Liver (tissue), 9 donors: ENCODE measurements around the gene CLBA1. TPM values are rescaled to one million over a fixed set of nuclear protein-coding genes. Genes with fewer than 3 reads are reported as not detected.

Source experiments
- DNase-seq: peaks from one replicate; pipeline ENCODE4 v3.0.0-alpha.2; 2017; ENCODE audit warnings: low spot score
- H3K27ac ChIP-seq, 2 donors: one replicate each; pipeline ENCODE4 v1.7.0; 2013; ENCODE audit warnings: inconsistent platforms in 2 of 2, low read length in 2 of 2, control low read depth in 1 of 2, low read depth in 1 of 2, mild to moderate bottlenecking in 1 of 2
- H3K27me3 ChIP-seq, 4 donors: one replicate each; pipeline versions ENCODE4 v1.6.1 to v1.7.0; 2013; ENCODE audit warnings: low read length in 3 of 4, inconsistent platforms in 1 of 4, mild to moderate bottlenecking in 1 of 4, moderate library complexity in 1 of 4; ENCODE audit not compliant: control insufficient read depth in 4 of 4, insufficient read depth in 4 of 4
- H3K36me3 ChIP-seq, 4 donors: one replicate each; pipeline versions ENCODE4 v1.6.1 to v1.7.0; 2013; ENCODE audit warnings: low read length in 3 of 4, mild to moderate bottlenecking in 3 of 4, low read depth in 1 of 4, moderate library complexity in 1 of 4; ENCODE audit not compliant: control insufficient read depth in 4 of 4, insufficient read depth in 3 of 4
- H3K4me1 ChIP-seq, 4 donors: one replicate each; pipeline versions ENCODE4 v1.6.1 to v1.7.0; 2013; ENCODE audit warnings: low read length in 3 of 4, mild to moderate bottlenecking in 3 of 4, moderate library complexity in 1 of 4; ENCODE audit not compliant: control insufficient read depth in 4 of 4, insufficient read depth in 4 of 4
- H3K4me3 ChIP-seq, 3 donors: one replicate each; pipeline versions ENCODE4 v1.6.1 to v1.7.0; 2013; ENCODE audit warnings: low read length in 3 of 3, control low read depth in 1 of 3, low read depth in 1 of 3, mild to moderate bottlenecking in 1 of 3
- H3K9ac ChIP-seq, 2 donors: one replicate each; pipeline ENCODE4 v1.7.0; 2013; ENCODE audit warnings: low read length in 2 of 2, mild to moderate bottlenecking in 2 of 2, moderate library complexity in 2 of 2, control low read depth in 1 of 2, low read depth in 1 of 2
- H3K9me3 ChIP-seq, 4 donors: one replicate each; pipeline versions ENCODE4 v1.6.1 to v1.7.0; 2013; ENCODE audit warnings: low read length in 3 of 4; ENCODE audit not compliant: control insufficient read depth in 4 of 4
- ATF3 ChIP-seq: IDR thresholded peaks from 2 replicates; pipeline ENCODE4 v1.6.1; 2016; ENCODE audit warnings: antibody characterized with exemption
- CTCF ChIP-seq: fragments of 150-350 bp; IDR thresholded peaks from 2 replicates; pipeline ENCODE4 v1.5.1; 2017; ENCODE audit warnings: improper control_type of control experiment, low read depth, low read length; ENCODE audit not compliant: missing input control
- EGR1 ChIP-seq, 2 donors: IDR thresholded peaks; 2 replicates each; pipeline ENCODE4 v1.6.1; 2016 to 2018; ENCODE audit warnings: antibody characterized with exemption in 2 of 2, low read depth in 2 of 2
- FOXA1 ChIP-seq: IDR thresholded peaks from 2 replicates; pipeline ENCODE4 v1.6.1; 2016; ENCODE audit warnings: antibody characterized with exemption
- FOXA2 ChIP-seq: IDR thresholded peaks from 2 replicates; pipeline ENCODE4 v1.6.1; 2016; ENCODE audit warnings: antibody characterized with exemption
- GABPA ChIP-seq, 2 donors: IDR thresholded peaks in 1 of 2; conservative IDR thresholded peaks in 1 of 2; 2 replicates each; pipeline ENCODE4 v1.6.1; 2016; ENCODE audit warnings: antibody characterized with exemption in 2 of 2, mild to moderate bottlenecking in 1 of 2, moderate library complexity in 1 of 2
- HNF4A ChIP-seq, 2 donors: conservative IDR thresholded peaks; 2 replicates each; pipeline ENCODE4 v1.6.1; 2016; ENCODE audit warnings: antibody characterized with exemption in 2 of 2, mild to moderate bottlenecking in 2 of 2
- JUND ChIP-seq, 2 donors: IDR thresholded peaks; 2 replicates each; pipeline ENCODE4 v1.6.1; 2016; ENCODE audit warnings: antibody characterized with exemption in 2 of 2
- MAX ChIP-seq: IDR thresholded peaks from 2 replicates; pipeline ENCODE4 v1.6.1; 2016; ENCODE audit warnings: antibody characterized with exemption
- NR2F2 ChIP-seq: IDR thresholded peaks from 2 replicates; pipeline ENCODE4 v1.6.1; 2016; ENCODE audit warnings: antibody characterized with exemption
- RAD21 ChIP-seq, 2 donors: IDR thresholded peaks; 2 replicates each; pipeline ENCODE4 v1.6.1; 2016; ENCODE audit warnings: antibody characterized with exemption in 2 of 2, mild to moderate bottlenecking in 2 of 2
- REST ChIP-seq: IDR thresholded peaks from 2 replicates; pipeline ENCODE4 v1.6.1; 2016; ENCODE audit warnings: antibody characterized with exemption, mild to moderate bottlenecking
- RXRA ChIP-seq, 2 donors: IDR thresholded peaks; 2 replicates each; pipeline ENCODE4 v1.6.1; 2017 to 2018; ENCODE audit warnings: antibody characterized with exemption in 2 of 2, mild to moderate bottlenecking in 1 of 2
- SP1 ChIP-seq: IDR thresholded peaks from 2 replicates; pipeline ENCODE4 v1.6.1; 2018; ENCODE audit warnings: antibody characterized with exemption, mild to moderate bottlenecking
- TAF1 ChIP-seq: conservative IDR thresholded peaks from 2 replicates; pipeline ENCODE4 v1.6.1; 2016; ENCODE audit warnings: antibody characterized with exemption, mild to moderate bottlenecking
- YY1 ChIP-seq: IDR thresholded peaks from 2 replicates; pipeline ENCODE4 v1.6.1; 2016; ENCODE audit warnings: antibody characterized with exemption, mild to moderate bottlenecking
- WGBS: extraction: QIAGEN DNeasy Blood & Tissue Kit; methylation state at CpG from one replicate; pipeline ENCODE4 v1.1.7; 2013; 5-methylcytosine and 5-hydroxymethylcytosine counted together
- polyA plus RNA-seq, 2 donors: library from polyadenylated mRNA; stranded (reverse) in 1 of 2; unstranded in 1 of 2; fragments of 200-250 nt in 1 of 2; fragments of >200 nt in 1 of 2; fragmentation: Nextera tagmentation in 1 of 2; extraction: Ambion mirVana in 1 of 2; gene quantifications; one replicate each; pipeline versions ENCODE4 v1.2.1 to v1.2.3, GENCODE V29; 2013 to 2015
- total RNA-seq, 2 donors: library from RNA; depleted of rRNA; stranded (reverse); fragments of >200 nt; gene quantifications; one replicate each; pipeline ENCODE4 v1.2.3, GENCODE V29; 2014
- donor health status: healthy.
- donor health status: healthy.
- donor health status: healthy.
- donor health status: healthy.
- donor health status: healthy.

CLBA1 gene
- total and polyA plus RNA-seq, 4 donors = 0.98 to 3.9 (median 2.3) TPM

GRCh38 chr14:104968541-104969401 is 16.8 kb upstream of the CLBA1 start:
- no peak overlapping the region for H3K27ac ChIP-seq
- peaks cover 0 to 4% (median under 1%) of the 10 kb centered on the region in 4 donors for H3K4me1 ChIP-seq
- no peak for TF ChIP-seq RAD21 (IDR thresholded peaks at IDR 0.05)
- no peak for TF ChIP-seq MAX
- TF ChIP-seq HNF4A (conservative IDR thresholded peaks at IDR 0.05) = no peak
- TF ChIP-seq EGR1 (IDR thresholded peaks at IDR 0.05; ENCODE audit: low read depth in 2 of 2) = no peak
- TF ChIP-seq REST = no peak
- TF ChIP-seq RXRA (IDR thresholded peaks at IDR 0.05) = no peak
- no peak for TF ChIP-seq FOXA1
- TF ChIP-seq JUND (IDR thresholded peaks at IDR 0.05) = no peak
- no peak for TF ChIP-seq ATF3
- TF ChIP-seq YY1 = no peak
- TF ChIP-seq GABPA (IDR thresholded peaks at IDR 0.05 in 1 of 2, conservative IDR thresholded peaks at IDR 0.05 in 1 of 2) = no peak
- no peak for TF ChIP-seq TAF1
- no peak for TF ChIP-seq CTCF
- no peak for TF ChIP-seq FOXA2
- peaks cover 0 to 3% (median under 1%) of the 10 kb centered on the region in 4 donors for H3K27me3 ChIP-seq
- no peak for DNase-seq
- H3K4me3 ChIP-seq = no peak overlapping the region
- no peaks in the 10 kb centered on the region for H3K36me3 ChIP-seq
- H3K9ac ChIP-seq = no peak overlapping the region
- 48% methylated on average over 21 of the region's 21 CpGs for WGBS
- no peaks in the 10 kb centered on the region for H3K9me3 ChIP-seq

- no peak overlapping the region for H3K9ac ChIP-seq
- peaks cover 0 to 4% (median under 1%) of the 10 kb centered on the region in 4 donors for H3K4me1 ChIP-seq
- no peak overlapping the region for H3K4me3 ChIP-seq
- no peak overlapping the region for H3K27ac ChIP-seq
- 87% methylated on average over 10 of the region's 10 CpGs for WGBS
- H3K36me3 ChIP-seq = no peaks in the 10 kb centered on the region
- peaks cover 0 to 3% (median under 1%) of the 10 kb centered on the region in 4 donors for H3K27me3 ChIP-seq
- H3K9me3 ChIP-seq = no peaks in the 10 kb centered on the region
- DNase-seq = no peak
- TF ChIP-seq TAF1 (no peak), JUND (IDR thresholded peaks at IDR 0.05) (no peak), ATF3 (no peak), YY1 (no peak), NR2F2 (no peak), MAX (no peak), SP1 (no peak), FOXA1 (no peak), RAD21 (IDR thresholded peaks at IDR 0.05) (no peak), RXRA (IDR thresholded peaks at IDR 0.05) (no peak)
Measured at GRCh38 chr14:104969741-104970230, 15.8 kb upstream of the CLBA1 start.
